K562 (cell line): ENCODE measurements around the gene SRD5A1. TPM values are rescaled to one million over a fixed set of nuclear protein-coding genes. Genes with fewer than 3 reads are reported as not detected.

ENCODE experiments used
- CAMTA2 ChIP-seq: fragments of 250-450 bp; sonication (Bioruptor Pico); conservative IDR thresholded peaks from 2 replicates; pipeline ENCODE4 v1.5.1; 2022
- CBFA2T3 ChIP-seq: fragments of 450-650 bp; IDR thresholded peaks from 2 replicates; pipeline ENCODE4 v1.6.1; 2017
- CBX5 ChIP-seq: IDR thresholded peaks from 2 replicates; pipeline ENCODE4 v1.6.1; 2014; ENCODE audit warnings: low read depth, borderline replicate concordance
- CC2D1A ChIP-seq: fragments of 450-650 bp; IDR thresholded peaks from 2 replicates; pipeline ENCODE4 v1.6.1; 2017; ENCODE audit warnings: mild to moderate bottlenecking
- DMBX1 ChIP-seq: fragments of 250-450 bp; sonication (Bioruptor Pico); IDR thresholded peaks from 2 replicates; pipeline ENCODE4 v1.8.0; 2022; ENCODE audit warnings: inconsistent platforms, mild to moderate bottlenecking, moderate library complexity, borderline replicate concordance
- EZH2 ChIP-seq: IDR thresholded peaks from 2 replicates; pipeline ENCODE4 v1.6.1; 2012; ENCODE audit warnings: low read depth, mild to moderate bottlenecking, inconsistent platforms, low read length, borderline replicate concordance
- HSF4 ChIP-seq: fragments of 250-450 bp; sonication (Bioruptor Pico); IDR thresholded peaks from 2 replicates; pipeline ENCODE4 v2.1.2; 2022; ENCODE audit warnings: mild to moderate bottlenecking, moderate library complexity, borderline replicate concordance
- ILF3 ChIP-seq: fragments of 450-650 bp; IDR thresholded peaks from 2 replicates; pipeline ENCODE4 v1.6.1; 2018; ENCODE audit warnings: antibody characterized with exemption, mild to moderate bottlenecking, moderate library complexity, borderline replicate concordance
- JUN ChIP-seq, 2 experiments: sonication (generic) in 1 of 2; formaldehyde crosslinking in 1 of 2; IDR thresholded peaks; 2 replicates each; pipeline versions ENCODE4 v1.6.1 to v1.8.0; 2012 to 2022; ENCODE audit warnings: borderline replicate concordance in 2 of 2, mild to moderate bottlenecking in 2 of 2, improper control_type of control experiment in 1 of 2, low read depth in 1 of 2, low read length in 1 of 2, missing genetic modification reagents in 1 of 2
- MBD2 ChIP-seq: sonication (generic); IDR thresholded peaks from 2 replicates; pipeline ENCODE4 v1.6.1; 2016; ENCODE audit warnings: low read depth, borderline replicate concordance
- NCOA4 ChIP-seq: fragments of 450-650 bp; IDR thresholded peaks from 2 replicates; pipeline ENCODE4 v1.6.1; 2018; ENCODE audit warnings: mild to moderate bottlenecking; ENCODE audit not compliant: partially characterized antibody
- NFYB ChIP-seq: IDR thresholded peaks from 2 replicates; pipeline ENCODE4 v1.6.1; 2011; ENCODE audit warnings: mild to moderate bottlenecking, moderate library complexity; ENCODE audit not compliant: insufficient read length; ENCODE audit errors: extremely low read depth
- NR1H2 ChIP-seq: sonication (generic); formaldehyde crosslinking; IDR thresholded peaks from 2 replicates; pipeline ENCODE4 v1.4.0; 2020; ENCODE audit warnings: mild to moderate bottlenecking, missing genetic modification reagents
- NR3C1 ChIP-seq: sonication (generic); formaldehyde crosslinking; IDR thresholded peaks from 2 replicates; pipeline ENCODE4 v1.8.1; 2022; ENCODE audit warnings: missing genetic modification reagents
- POLR2H ChIP-seq: IDR thresholded peaks from 2 replicates; pipeline ENCODE4 v1.6.1; 2016; ENCODE audit warnings: missing genetic modification characterization, low read depth, mild to moderate bottlenecking, control low read depth, missing compliant biosample characterization, moderate library complexity
- PTTG1 ChIP-seq: fragments of 450-650 bp; IDR thresholded peaks from 2 replicates; pipeline ENCODE4 v1.6.1; 2016; ENCODE audit warnings: low read depth, mild to moderate bottlenecking, missing genetic modification characterization, missing compliant biosample characterization
- SREBF2 ChIP-seq: sonication (generic); formaldehyde crosslinking; IDR thresholded peaks from 2 replicates; pipeline ENCODE4 v1.4.0; 2020; ENCODE audit warnings: mild to moderate bottlenecking, missing genetic modification reagents
- TBL1XR1 ChIP-seq, 2 experiments: IDR thresholded peaks; 2 replicates each; pipeline ENCODE4 v1.6.1; 2012; ENCODE audit warnings: improper control_type of control experiment in 2 of 2, low read length in 2 of 2, mild to moderate bottlenecking in 1 of 2
- TCF3 ChIP-seq: sonication (generic); formaldehyde crosslinking; IDR thresholded peaks from 2 replicates; pipeline ENCODE4 v1.4.0; 2020; ENCODE audit warnings: mild to moderate bottlenecking, missing genetic modification reagents
- TCF7L2 ChIP-seq: fragments of 150-350 bp; IDR thresholded peaks from 2 replicates; pipeline ENCODE4 v1.6.1; 2016; ENCODE audit warnings: low read depth, mild to moderate bottlenecking, low read length, moderate library complexity
- WHSC1 ChIP-seq: IDR thresholded peaks from one replicate; pipeline ENCODE4 v1.6.1; 2012; ENCODE audit warnings: low read length, control low read depth, inconsistent platforms
- polyA plus RNA-seq, 8 experiments: library from polyadenylated mRNA; depleted of rRNA in 4 of 8; stranded (reverse) in 5 of 8; unstranded in 3 of 8; fragments of >200 nt; fragmentation: Nextera tagmentation in 2 of 8; fragmentation: Illumina TruSeq in 1 of 8; extraction: Ambion mirVana in 2 of 8; extraction: Trizol in 1 of 8; gene quantifications; 2 replicates each; pipeline versions ENCODE4 v1.2.1 to v1.2.3, GENCODE V29; 2011 to 2014; ENCODE audit warnings: inconsistent platforms in 1 of 8, missing spikeins in 1 of 8
- total RNA-seq, 7 experiments: library from RNA; depleted of rRNA in 6 of 7; stranded (reverse); fragments of >200 nt in 6 of 7; fragmentation: Illumina TruSeq in 2 of 7; extraction: Trizol in 2 of 7; gene quantifications; 2 replicates each; pipeline versions ENCODE4 v1.2.1 to v1.2.3, GENCODE V29; 2011 to 2021; ENCODE audit warnings: low replicate concordance in 1 of 7
- TF ChIP-seq, protein P1 (sequence below): fragments of 450-650 bp; IDR thresholded peaks from 2 replicates; pipeline ENCODE4 v1.6.1; 2017; ENCODE audit warnings: antibody characterized with exemption, mild to moderate bottlenecking
- TF ChIP-seq, protein P2 (sequence below): sonication (generic); formaldehyde crosslinking; IDR thresholded peaks from 2 replicates; pipeline ENCODE4 v1.8.0; 2022; ENCODE audit warnings: mild to moderate bottlenecking, missing genetic modification reagents

SRD5A1 gene
- total and polyA plus RNA-seq, 9 of the 15 experiments (the other 6 are each of a cell fraction or from before 2014, with no cell fraction given) = 1.3 to 22.6 (median 8.1) TPM

DNA sequence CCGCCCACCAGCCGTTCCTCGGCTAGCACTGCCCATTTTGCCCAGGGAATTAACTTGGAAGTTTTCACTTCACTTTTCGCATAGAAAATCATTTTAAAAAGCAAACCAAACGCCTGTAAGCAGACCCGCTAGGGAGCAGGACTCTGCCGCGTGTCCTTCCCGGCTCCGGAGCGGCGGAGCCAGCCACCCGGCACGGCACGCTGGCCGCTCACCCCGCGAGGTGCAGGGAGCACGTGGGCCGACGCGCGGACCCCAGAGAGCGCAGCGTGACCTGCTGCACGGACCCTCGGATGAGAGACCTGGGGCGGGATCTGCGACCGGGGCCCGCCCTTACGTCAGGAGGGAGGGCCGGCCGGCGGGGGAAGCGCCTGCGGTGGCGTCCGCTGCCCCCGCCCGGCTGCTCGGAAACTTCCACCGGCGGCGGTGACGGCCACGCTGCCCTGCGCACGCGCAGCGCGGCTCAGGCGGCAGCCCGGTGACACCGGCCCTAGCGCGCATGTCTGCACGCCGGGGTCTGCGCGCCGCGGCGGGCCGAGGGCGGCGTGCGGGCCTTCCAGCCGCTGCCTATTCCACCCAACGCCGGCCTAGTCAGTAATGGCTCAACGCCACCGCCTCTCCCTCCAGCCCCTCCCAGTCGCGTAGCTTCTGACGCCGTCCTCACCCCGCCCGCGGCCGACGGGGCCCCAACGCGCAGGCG, 79.5 kb downstream of the SRD5A1 start (continued):
- no peak for TF ChIP-seq POLR2H
- no peak for TF ChIP-seq PTTG1
- TF ChIP-seq NR3C1 = peak; percentile 94
- no peak for TF ChIP-seq HSF4 (CRISPR knock-in tag)
- TF ChIP-seq CAMTA2 = 0 out of 2 replicates have a peak, but pooled peaks have one; percentile 69
- TF ChIP-seq WHSC1 = no peak
- no peak for TF ChIP-seq NCOA4
- TF ChIP-seq SREBF2 (CRISPR knock-in tag) = no peak
- peak; percentile 33; the same call in 1 of the 2 replicates for TF ChIP-seq MBD2
- no peak for TF ChIP-seq JUN (IDR thresholded peaks at IDR 0.05; ENCODE audit: borderline replicate concordance, low read depth, low read length)
- TF ChIP-seq JUN (CRISPR knock-in tag; IDR thresholded peaks at IDR 0.05; ENCODE audit: borderline replicate concordance) = no peak; the same call in 1 of the 2 replicates
- TF ChIP-seq CC2D1A = peak; percentile 98; the same call in 1 of the 2 replicates
- no peak for TF ChIP-seq TBL1XR1 (IDR thresholded peaks at IDR 0.05; ENCODE audit: low read length in 2 of 2)
- no peak for TF ChIP-seq CBX5
- TF ChIP-seq ILF3 = peak; percentile 87; the same call in 1 of the 2 replicates
- TF ChIP-seq TCF7L2 = no peak
- TF ChIP-seq, protein P1, sequence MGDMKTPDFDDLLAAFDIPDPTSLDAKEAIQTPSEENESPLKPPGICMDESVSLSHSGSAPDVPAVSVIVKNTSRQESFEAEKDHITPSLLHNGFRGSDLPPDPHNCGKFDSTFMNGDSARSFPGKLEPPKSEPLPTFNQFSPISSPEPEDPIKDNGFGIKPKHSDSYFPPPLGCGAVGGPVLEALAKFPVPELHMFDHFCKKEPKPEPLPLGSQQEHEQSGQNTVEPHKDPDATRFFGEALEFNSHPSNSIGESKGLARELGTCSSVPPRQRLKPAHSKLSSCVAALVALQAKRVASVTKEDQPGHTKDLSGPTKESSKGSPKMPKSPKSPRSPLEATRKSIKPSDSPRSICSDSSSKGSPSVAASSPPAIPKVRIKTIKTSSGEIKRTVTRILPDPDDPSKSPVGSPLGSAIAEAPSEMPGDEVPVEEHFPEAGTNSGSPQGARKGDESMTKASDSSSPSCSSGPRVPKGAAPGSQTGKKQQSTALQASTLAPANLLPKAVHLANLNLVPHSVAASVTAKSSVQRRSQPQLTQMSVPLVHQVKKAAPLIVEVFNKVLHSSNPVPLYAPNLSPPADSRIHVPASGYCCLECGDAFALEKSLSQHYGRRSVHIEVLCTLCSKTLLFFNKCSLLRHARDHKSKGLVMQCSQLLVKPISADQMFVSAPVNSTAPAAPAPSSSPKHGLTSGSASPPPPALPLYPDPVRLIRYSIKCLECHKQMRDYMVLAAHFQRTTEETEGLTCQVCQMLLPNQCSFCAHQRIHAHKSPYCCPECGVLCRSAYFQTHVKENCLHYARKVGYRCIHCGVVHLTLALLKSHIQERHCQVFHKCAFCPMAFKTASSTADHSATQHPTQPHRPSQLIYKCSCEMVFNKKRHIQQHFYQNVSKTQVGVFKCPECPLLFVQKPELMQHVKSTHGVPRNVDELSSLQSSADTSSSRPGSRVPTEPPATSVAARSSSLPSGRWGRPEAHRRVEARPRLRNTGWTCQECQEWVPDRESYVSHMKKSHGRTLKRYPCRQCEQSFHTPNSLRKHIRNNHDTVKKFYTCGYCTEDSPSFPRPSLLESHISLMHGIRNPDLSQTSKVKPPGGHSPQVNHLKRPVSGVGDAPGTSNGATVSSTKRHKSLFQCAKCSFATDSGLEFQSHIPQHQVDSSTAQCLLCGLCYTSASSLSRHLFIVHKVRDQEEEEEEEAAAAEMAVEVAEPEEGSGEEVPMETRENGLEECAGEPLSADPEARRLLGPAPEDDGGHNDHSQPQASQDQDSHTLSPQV = peak; percentile 75
- TF ChIP-seq DMBX1 = no peak
- TF ChIP-seq TCF3 = peak; percentile 24; the same call in 1 of the 2 replicates
- TF ChIP-seq, protein P2, sequence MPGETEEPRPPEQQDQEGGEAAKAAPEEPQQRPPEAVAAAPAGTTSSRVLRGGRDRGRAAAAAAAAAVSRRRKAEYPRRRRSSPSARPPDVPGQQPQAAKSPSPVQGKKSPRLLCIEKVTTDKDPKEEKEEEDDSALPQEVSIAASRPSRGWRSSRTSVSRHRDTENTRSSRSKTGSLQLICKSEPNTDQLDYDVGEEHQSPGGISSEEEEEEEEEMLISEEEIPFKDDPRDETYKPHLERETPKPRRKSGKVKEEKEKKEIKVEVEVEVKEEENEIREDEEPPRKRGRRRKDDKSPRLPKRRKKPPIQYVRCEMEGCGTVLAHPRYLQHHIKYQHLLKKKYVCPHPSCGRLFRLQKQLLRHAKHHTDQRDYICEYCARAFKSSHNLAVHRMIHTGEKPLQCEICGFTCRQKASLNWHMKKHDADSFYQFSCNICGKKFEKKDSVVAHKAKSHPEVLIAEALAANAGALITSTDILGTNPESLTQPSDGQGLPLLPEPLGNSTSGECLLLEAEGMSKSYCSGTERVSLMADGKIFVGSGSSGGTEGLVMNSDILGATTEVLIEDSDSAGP (CRISPR knock-in tag) = no peak
- TF ChIP-seq NR1H2 = no peak
- TF ChIP-seq NFYB = no peak
- TF ChIP-seq CBFA2T3 = peak; percentile 5; the same call in 1 of the 2 replicates
- TF ChIP-seq EZH2 = no peak
